SU-DHL-6 (cell line): ENCODE results near the gene SNX14.
A peak's percentile ranks its signal among the peaks of the same experiment; 100 is the strongest.

Experiments used
- H2AFZ ChIP-seq: fragments of 200-600 bp; sonication (generic); 2 replicates; pipeline ENCODE4 v1.6.1; 2014; ENCODE audit warnings: low read depth, mild to moderate bottlenecking, moderate library complexity, mixed read lengths, antibody characterized with exemption, low read length; ENCODE audit not compliant: severe bottlenecking
- H3F3A ChIP-seq: fragments of 200-600 bp; shearing (Covaris generic); 2 replicates; pipeline ENCODE4 v1.6.0; 2016; ENCODE audit warnings: antibody characterized with exemption, mild to moderate bottlenecking; ENCODE audit not compliant: insufficient read depth
- H3K27ac ChIP-seq: fragments of 200-600 bp; sonication (generic); 2 replicates; pipeline ENCODE4 v1.5.1; 2016; ENCODE audit warnings: low read depth, mild to moderate bottlenecking, low read length, moderate library complexity, mixed read lengths
- H3K27me3 ChIP-seq: fragments of 200-600 bp; sonication (generic), shearing (Covaris generic); 2 replicates; pipeline ENCODE4 v1.6.0; 2014; ENCODE audit warnings: mild to moderate bottlenecking, low read length
- H3K36me3 ChIP-seq: fragments of 200-600 bp; sonication (generic); 2 replicates; pipeline ENCODE4 v1.6.1; 2014; ENCODE audit warnings: mild to moderate bottlenecking, low read length, mixed read lengths
- H3K4me2 ChIP-seq: fragments of 300-600, 200-600 bp; shearing (Covaris generic), sonication (generic); 2 replicates; pipeline ENCODE4 v1.6.0; 2014; ENCODE audit warnings: low read length, low read depth, mild to moderate bottlenecking; ENCODE audit not compliant: poor library complexity, severe bottlenecking
- H3K4me3 ChIP-seq: fragments of 200-600 bp; sonication (generic); 2 replicates; pipeline ENCODE4 v1.5.1; 2014; ENCODE audit warnings: antibody characterized with exemption, low read length, mild to moderate bottlenecking, mixed read lengths; ENCODE audit not compliant: insufficient read depth, poor library complexity, severe bottlenecking
- H3K79me2 ChIP-seq: fragments of 200-600 bp; sonication (generic); 2 replicates; pipeline ENCODE4 v1.6.1; 2014; ENCODE audit warnings: mild to moderate bottlenecking, low read length, moderate library complexity; ENCODE audit not compliant: insufficient read depth
- H3K9ac ChIP-seq: fragments of 200-600 bp; sonication (generic); 2 replicates; pipeline ENCODE4 v1.7.0; 2014; ENCODE audit warnings: mild to moderate bottlenecking, low read length
- H3K9me2 ChIP-seq: fragments of 200-600 bp; sonication (generic); replicated peaks from 2 replicates; pipeline ENCODE4 v1.6.1; 2014; ENCODE audit warnings: low read length; ENCODE audit not compliant: insufficient read depth
- H3K9me3 ChIP-seq: fragments of 200-600 bp; sonication (generic); 2 replicates; pipeline ENCODE4 v1.6.1; 2014; ENCODE audit warnings: low read length, mixed read lengths; ENCODE audit not compliant: insufficient read depth
- H4K20me1 ChIP-seq: fragments of 200-600 bp; sonication (generic); 2 replicates; pipeline ENCODE4 v1.6.1; 2014; ENCODE audit warnings: low read depth, mild to moderate bottlenecking, antibody characterized with exemption, low read length, moderate library complexity, mixed read lengths
- EZH2phosphoT487 ChIP-seq: fragments of 200-600 bp; sonication (generic), shearing (Covaris generic); conservative IDR thresholded peaks from 2 replicates; pipeline ENCODE4 v1.6.1; 2018; ENCODE audit warnings: mild to moderate bottlenecking, antibody characterized with exemption, low read length, moderate library complexity, mixed read lengths
- TF ChIP-seq, protein P1 (sequence below): fragments of 200-600 bp; sonication (generic); IDR thresholded peaks from one replicate; pipeline ENCODE4 v1.5.1; 2017; ENCODE audit warnings: antibody characterized with exemption, mild to moderate bottlenecking, low read length, moderate library complexity; ENCODE audit not compliant: insufficient read depth, poor library complexity, severe bottlenecking

The SNX14 gene

DNA sequence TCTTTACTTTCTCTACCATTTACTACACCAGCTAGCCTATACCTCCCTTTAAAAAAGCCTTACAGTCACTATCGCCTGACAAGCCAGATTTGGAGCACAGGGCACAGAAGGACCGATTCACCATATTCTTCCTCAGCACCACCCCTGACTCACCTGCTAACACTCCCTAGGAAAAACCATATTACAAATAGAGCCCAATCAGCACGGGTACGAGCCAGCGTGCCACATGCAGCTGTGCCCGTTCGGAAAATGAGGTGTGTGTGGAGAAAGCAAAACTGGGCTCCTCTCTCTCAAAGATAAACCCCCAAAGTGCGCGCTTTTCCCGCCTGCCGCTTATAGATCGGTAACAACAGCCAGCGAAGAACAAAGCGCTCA, 47.9 kb upstream of the SNX14 start:
- peaks cover 47% of the 10 kb centered on the region for H4K20me1 ChIP-seq
- peak overlapping the region; percentile 91 for H3K27ac ChIP-seq
- H3K9ac ChIP-seq, result peak overlapping the region; percentile 99

DNA sequence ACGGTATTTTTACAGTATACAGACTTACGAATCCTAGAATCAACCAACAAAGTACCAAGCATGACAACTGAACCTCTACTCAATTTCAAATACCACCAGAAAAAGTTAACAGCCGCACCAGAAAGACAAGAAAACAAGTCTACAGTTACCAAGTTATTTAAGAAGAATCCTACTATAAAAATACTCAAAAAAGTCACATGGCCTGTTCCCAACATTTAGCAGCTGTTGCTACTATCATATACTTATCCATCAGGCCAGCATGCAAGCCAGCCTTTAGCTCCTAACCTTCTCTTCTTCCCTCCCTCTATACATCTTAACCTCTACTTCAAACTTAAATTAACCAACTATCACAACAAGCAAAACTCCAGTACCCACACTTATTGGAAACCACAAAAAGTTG, 47.2 kb upstream of the SNX14 start:
- H3K27ac ChIP-seq, result no peak overlapping the region
- no peaks in the 10 kb centered on the region for H3K27me3 ChIP-seq
- peak overlapping the region; percentile 99 for H3K9ac ChIP-seq
- TF ChIP-seq, protein P1, sequence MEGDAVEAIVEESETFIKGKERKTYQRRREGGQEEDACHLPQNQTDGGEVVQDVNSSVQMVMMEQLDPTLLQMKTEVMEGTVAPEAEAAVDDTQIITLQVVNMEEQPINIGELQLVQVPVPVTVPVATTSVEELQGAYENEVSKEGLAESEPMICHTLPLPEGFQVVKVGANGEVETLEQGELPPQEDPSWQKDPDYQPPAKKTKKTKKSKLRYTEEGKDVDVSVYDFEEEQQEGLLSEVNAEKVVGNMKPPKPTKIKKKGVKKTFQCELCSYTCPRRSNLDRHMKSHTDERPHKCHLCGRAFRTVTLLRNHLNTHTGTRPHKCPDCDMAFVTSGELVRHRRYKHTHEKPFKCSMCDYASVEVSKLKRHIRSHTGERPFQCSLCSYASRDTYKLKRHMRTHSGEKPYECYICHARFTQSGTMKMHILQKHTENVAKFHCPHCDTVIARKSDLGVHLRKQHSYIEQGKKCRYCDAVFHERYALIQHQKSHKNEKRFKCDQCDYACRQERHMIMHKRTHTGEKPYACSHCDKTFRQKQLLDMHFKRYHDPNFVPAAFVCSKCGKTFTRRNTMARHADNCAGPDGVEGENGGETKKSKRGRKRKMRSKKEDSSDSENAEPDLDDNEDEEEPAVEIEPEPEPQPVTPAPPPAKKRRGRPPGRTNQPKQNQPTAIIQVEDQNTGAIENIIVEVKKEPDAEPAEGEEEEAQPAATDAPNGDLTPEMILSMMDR, result no peak
- no peak for TF ChIP-seq EZH2phosphoT487
- H4K20me1 ChIP-seq, result peaks cover 49% of the 10 kb centered on the region
- peaks cover 69% of the 10 kb centered on the region for H3K79me2 ChIP-seq
- H3K9me3 ChIP-seq, result no peaks in the 10 kb centered on the region
- H3F3A ChIP-seq, result peaks cover 20% of the 10 kb centered on the region
- H3K36me3 ChIP-seq, result peaks cover 51% of the 10 kb centered on the region
- H3K4me3 ChIP-seq, result peak overlapping the region; percentile 83
- H3K9me2 ChIP-seq, result no peaks in the 10 kb centered on the region
- peak overlapping the region; percentile 70 for H3K4me2 ChIP-seq
- no peak overlapping the region for H2AFZ ChIP-seq

More for the DNA sequence above, 47.9 kb upstream of the SNX14 start:
- H3K9me3 ChIP-seq, result no peaks in the 10 kb centered on the region
- no peaks in the 10 kb centered on the region for H3K9me2 ChIP-seq
- H3F3A ChIP-seq, result peaks cover 17% of the 10 kb centered on the region
- no peaks in the 10 kb centered on the region for H3K27me3 ChIP-seq
- no peak overlapping the region for H2AFZ ChIP-seq
- peak overlapping the region; percentile 83 for H3K4me3 ChIP-seq
- peaks cover 62% of the 10 kb centered on the region for H3K79me2 ChIP-seq
- peaks cover 44% of the 10 kb centered on the region for H3K36me3 ChIP-seq
- TF ChIP-seq, protein P1, result no peak
- TF ChIP-seq EZH2phosphoT487, result no peak
- peak overlapping the region; percentile 70 for H3K4me2 ChIP-seq

DNA sequence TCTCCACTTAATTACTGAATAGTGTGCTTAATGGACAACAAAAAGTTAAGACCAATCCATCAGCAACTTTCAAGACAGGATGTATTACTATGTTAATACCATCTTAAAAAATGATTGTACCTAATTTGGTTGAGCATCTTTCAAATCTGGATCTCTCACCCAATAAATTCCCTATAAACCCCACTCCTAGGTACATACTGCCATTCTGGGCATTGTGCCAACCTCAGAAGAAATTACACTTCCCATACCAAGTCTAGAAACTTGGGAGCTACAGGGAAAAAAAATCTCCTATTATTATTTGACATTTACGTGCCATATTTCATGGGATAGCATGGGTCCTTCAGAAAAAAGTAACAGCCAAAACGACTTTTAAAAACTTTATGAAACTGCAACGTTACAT, 43.9 kb upstream of the SNX14 start:
- H4K20me1 ChIP-seq, result peaks cover 76% of the 10 kb centered on the region

More for the DNA sequence above, 43.9 kb upstream of the SNX14 start:
- Histone ChIP-seq H3K9ac (no peak overlapping the region), H3K36me3 (peaks cover 70% of the 10 kb centered on the region), H3K9me2 (no peaks in the 10 kb centered on the region), H3K4me3 (no peak overlapping the region), H3K9me3 (no peaks in the 10 kb centered on the region), H2AFZ (no peak overlapping the region), H3K27me3 (no peaks in the 10 kb centered on the region), H3K27ac (no peak overlapping the region), H3F3A (peaks cover 15% of the 10 kb centered on the region; the same call in 1 of the 2 replicates), H3K79me2 (peaks cover 97% of the 10 kb centered on the region), H3K4me2 (no peak overlapping the region)
- TF ChIP-seq EZH2phosphoT487, result no peak
- TF ChIP-seq, protein P1, result no peak
